ENCODE data around the gene GLCCI1. TPM values are rescaled to one million over a fixed set of nuclear protein-coding genes. Genes with fewer than 3 reads are reported as not detected.

GLCCI1 gene
- total and polyA plus RNA-seq, 2 of the 8 experiments (the other 6 are each of a cell fraction or from before 2014, with no cell fraction given), result 12.4 to 27.7 TPM

- no peak overlapping the region for H4K8ac ChIP-seq (ENCODE audit: extremely low read depth, insufficient read depth, low read length)
- no peaks in the 10 kb centered on the region for H3K36me3 ChIP-seq (ENCODE audit: control insufficient read depth in 2 of 4, insufficient read depth in 4 of 4, low read length in 3 of 4)
- no peak overlapping the region for H2BK12ac ChIP-seq (ENCODE audit: low read depth, low read length)
- H4K91ac ChIP-seq (replicated peaks; ENCODE audit: insufficient read length, low read length), result no peak overlapping the region
- no peak overlapping the region for H2BK15ac ChIP-seq (ENCODE audit: low read length)
- FAIRE-seq, result no peak
- no peak overlapping the region for H2BK120ac ChIP-seq (replicated peaks; ENCODE audit: low read depth, low read length)
- no peak overlapping the region for H3K56ac ChIP-seq (replicated peaks; ENCODE audit: insufficient read length, low read depth, low read length)
- H2BK5ac ChIP-seq (ENCODE audit: low read depth, low read length), result no peak overlapping the region
- no peak overlapping the region for H3K14ac ChIP-seq (ENCODE audit: insufficient read length)
- no peak overlapping the region for H2BK20ac ChIP-seq (ENCODE audit: low read length)
- no peak overlapping the region for H3K27ac ChIP-seq (ENCODE audit: low read depth, low read length)
- H3K79me1 ChIP-seq (ENCODE audit: low read depth, low read length), result no peaks in the 10 kb centered on the region
- WGBS, 2 experiments (ENCODE audit: extremely low coverage in 1 of 2, insufficient coverage in 1 of 2, insufficient read length in 1 of 2, insufficient replicate concordance in 2 of 2, low coverage in 1 of 2, low lambda C conversion rate in 2 of 2, missing lambda C conversion rate in 1 of 2), result 85% methylated on average over 4 of the region's 4 CpGs; no CpG with 5 or more reads in 1 of the 2 experiments
- H4K20me1 ChIP-seq (replicated peaks in 1 of 2; ENCODE audit: control insufficient read depth in 1 of 2, insufficient read depth in 2 of 2, low read length in 2 of 2), result no peaks in the 10 kb centered on the region
- H4K5ac ChIP-seq (ENCODE audit: insufficient read length, low read depth, low read length), result no peak overlapping the region
- no peak overlapping the region for H3K4me2 ChIP-seq (ENCODE audit: insufficient read depth in 1 of 2, low read depth in 2 of 2, low read length in 2 of 2)
- no peak overlapping the region for H3K23ac ChIP-seq (ENCODE audit: insufficient read length)
- H3K9ac ChIP-seq (replicated peaks in 1 of 4; ENCODE audit: extremely low read depth in 1 of 4, low read depth in 3 of 4, low read length in 3 of 4), result no peak overlapping the region
- DNase-seq (ENCODE audit: low read depth in 1 of 2, low spot score in 2 of 2), result no peak
- no peak overlapping the region for H3K4ac ChIP-seq (replicated peaks; ENCODE audit: insufficient read length, low read depth, low read length)
- TF ChIP-seq CBX5 (IDR thresholded peaks at IDR 0.05; ENCODE audit: low read depth, low read length) (no peak), RAD21 (IDR thresholded peaks at IDR 0.05 in 1 of 2, conservative IDR thresholded peaks at IDR 0.05 in 1 of 2; ENCODE audit: low read depth in 2 of 2, low read length in 2 of 2) (no peak), HDAC6 (IDR thresholded peaks at IDR 0.05; ENCODE audit: low read depth, low read length) (no peak), ATF3 (IDR thresholded peaks at IDR 0.05; ENCODE audit: insufficient read depth, low read depth, low read length) (no peak)
- H2AFZ ChIP-seq (ENCODE audit: low read length), result no peak overlapping the region
- H3K9me3 ChIP-seq (ENCODE audit: insufficient read depth in 2 of 2, low read depth in 1 of 2, low read length in 1 of 2), result no peaks in the 10 kb centered on the region
- H3K79me2 ChIP-seq (ENCODE audit: control insufficient read depth in 1 of 2, insufficient read depth in 2 of 2, low read length in 2 of 2), result no peaks in the 10 kb centered on the region
- CTCF ChIA-PET (ENCODE audit: partially characterized antibody), result interaction anchor here (0.6 to 1.0 kb wide), 3 partner anchors 17 to 121 kb away, joined by 5 read pairs; no protein-coding TSS in a partner anchor
- H3K18ac ChIP-seq (ENCODE audit: extremely low read depth, low read length), result no peak overlapping the region
- POLR2A ChIA-PET (ENCODE audit: partially characterized antibody), result interaction anchor here (0.6 kb wide), 1 partner anchor 271 kb away, joined by 4 read pairs; no protein-coding TSS in a partner anchor
- no peak overlapping the region for H2AK5ac ChIP-seq (ENCODE audit: low read depth, low read length)
- no peaks in the 10 kb centered on the region for H3K27me3 ChIP-seq (replicated peaks in 1 of 4; ENCODE audit: control insufficient read depth in 3 of 4, extremely low read depth in 1 of 4, insufficient read depth in 3 of 4, low read length in 3 of 4)
- no peaks in the 10 kb centered on the region for H3K23me2 ChIP-seq (ENCODE audit: low read depth, low read length)
- peaks cover 0 to 6% (median 2%) of the 10 kb centered on the region in 4 experiments; a peak in 2 of 7 replicates for H3K4me1 ChIP-seq (replicated peaks in 1 of 4; ENCODE audit: control insufficient read depth in 3 of 4, insufficient read depth in 4 of 4, low read length in 3 of 4)
- H3K4me3 ChIP-seq (ENCODE audit: extremely low read depth in 1 of 4, insufficient read depth in 2 of 4, low read depth in 3 of 4, low read length in 4 of 4), result no peak overlapping the region
Observed at GRCh38 chr7:7959979-7960670, 8.5 kb upstream of the GLCCI1 start.
